ENCODE measurements around the gene C9orf153. TPM values are rescaled to one million over a fixed set of nuclear protein-coding genes. Genes with fewer than 3 reads are reported as not detected.
"Not testable (repeated sequence)": the region's sequence is repeated elsewhere in the genome, so short reads cannot be mapped to it uniquely, and the experiment has no call there.

The C9orf153 gene
- total RNA-seq, 4 donors from 2014 or later, result 0.67 to 0.71 TPM; not detected in 2

DNA sequence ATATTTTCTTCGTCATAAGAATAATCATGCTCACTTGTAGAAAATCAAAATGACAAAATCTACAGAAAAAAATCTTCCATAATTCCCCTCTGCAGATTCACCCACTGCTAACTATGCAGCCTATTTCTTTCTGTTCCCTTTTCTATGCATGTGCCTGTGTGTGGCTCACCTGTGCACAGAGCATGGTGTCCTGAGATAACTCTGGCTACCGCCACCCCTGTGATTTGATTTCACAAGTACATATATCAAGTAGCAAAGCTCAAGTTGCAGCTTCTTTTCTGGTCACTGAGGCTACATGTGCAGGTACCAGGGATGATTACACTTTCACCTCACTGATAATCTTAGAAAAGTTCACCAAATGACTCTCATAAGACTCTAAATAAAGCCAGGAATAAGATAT lies 41.2 kb upstream of the C9orf153 start:
- TF ChIP-seq CTCF (IDR thresholded peaks at IDR 0.05), result no peak
- no peak for TF ChIP-seq POLR2A (IDR thresholded peaks at IDR 0.05)
- WGBS, 2 donors, result 84 to 89% methylated on average over 2 of the region's 2 CpGs
- intact Hi-C loops (cut with DNase I), result no loop called here
- no peaks in the 10 kb centered on the region for H3K9me3 ChIP-seq
- peaks cover 5 to 18% of the 10 kb centered on the region in 2 donors for H3K4me1 ChIP-seq
- no peak for DNase-seq
- H3K4me3 ChIP-seq (replicated peaks in 1 of 3), result no peak overlapping the region
- H3K27me3 ChIP-seq, result no peaks in the 10 kb centered on the region
- H3K36me3 ChIP-seq, result peaks cover 39 to 43% of the 10 kb centered on the region in 2 donors
- H3K27ac ChIP-seq, result no peak overlapping the region

GRCh38 chr9:86298873-86299272 lies 39.4 kb upstream of the C9orf153 start:
- Histone ChIP-seq H3K4me3 (replicated peaks in 1 of 3) (no peak overlapping the region), H3K36me3 (peaks cover 29 to 30% of the 10 kb centered on the region in 2 donors), H3K4me1 (peaks cover 5 to 18% of the 10 kb centered on the region in 2 donors), H3K27me3 (no peaks in the 10 kb centered on the region), H3K9me3 (no peaks in the 10 kb centered on the region), H3K27ac (peak overlapping the region in 2 of 3 donors; percentile 54 to 56)
- intact Hi-C loops (cut with DNase I), result no loop called here
- 50 to 61% methylated on average over 11 of the region's 11 CpGs for WGBS, 2 donors
- peak; percentile 77 to 81 for DNase-seq
- TF ChIP-seq CTCF (IDR thresholded peaks at IDR 0.05), result no peak
- peak in 1 of 2 donors; percentile 36 for TF ChIP-seq POLR2A (IDR thresholded peaks at IDR 0.05)

DNA sequence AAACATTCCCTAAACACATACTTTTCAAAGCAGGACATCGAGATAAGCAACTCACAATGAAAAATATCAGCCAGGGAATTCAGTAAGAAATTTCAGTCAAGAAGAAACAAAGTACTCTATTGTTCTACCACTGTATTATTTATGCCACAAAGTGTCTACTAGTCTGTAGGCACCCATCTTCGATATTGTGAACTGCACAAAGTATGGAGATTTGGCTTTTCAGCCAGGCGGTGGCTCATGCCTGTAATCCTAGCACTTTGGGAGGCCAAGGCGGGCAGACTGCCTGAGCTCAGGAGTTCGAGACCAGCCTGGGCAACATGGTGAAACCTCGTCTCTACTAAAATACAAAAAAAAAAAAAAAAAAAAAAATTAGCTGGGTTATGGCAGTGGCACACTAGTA lies 30.9 kb upstream of the C9orf153 start:
- H3K4me1 ChIP-seq; DNase-seq; intact Hi-C loops (cut with DNase I); H3K4me3 ChIP-seq (replicated peaks in 1 of 3); H3K36me3 ChIP-seq; H3K27me3 ChIP-seq; H3K27ac ChIP-seq; H3K9me3 ChIP-seq: not testable (repeated sequence)
- WGBS, 2 donors, result 94 to 97% methylated on average over 6 of the region's 6 CpGs

GRCh38 chr9:86288499-86289198 lies 29.2 kb upstream of the C9orf153 start:
- no peaks in the 10 kb centered on the region for H3K4me1 ChIP-seq
- no peaks in the 10 kb centered on the region for H3K36me3 ChIP-seq
- H3K4me3 ChIP-seq (replicated peaks in 1 of 3), result no peak overlapping the region
- H3K9me3 ChIP-seq, result no peaks in the 10 kb centered on the region
- H3K27me3 ChIP-seq, result no peaks in the 10 kb centered on the region
- no peak for DNase-seq
- H3K27ac ChIP-seq, result no peak overlapping the region
- intact Hi-C loops (cut with DNase I), result loop anchor here (10.0 kb wide), 3 partner anchors 66 to 344 kb away; partner anchors contain the start of genes NAA35 and TUT7
- no peak for TF ChIP-seq CTCF (IDR thresholded peaks at IDR 0.05)
- TF ChIP-seq POLR2A (IDR thresholded peaks at IDR 0.05), result no peak
- WGBS, 2 donors, result 89 to 90% methylated on average over 6 of the region's 6 CpGs

- no peak overlapping the region for H3K27ac ChIP-seq
- 53 to 68% methylated on average over 7 of the region's 7 CpGs for WGBS, 2 donors
- H3K4me1 ChIP-seq, result peaks cover 0 to 4% of the 10 kb centered on the region in 2 donors
- no peaks in the 10 kb centered on the region for H3K36me3 ChIP-seq
- DNase-seq, result peak in 1 of 2 donors; percentile 9
- H3K9me3 ChIP-seq, result no peaks in the 10 kb centered on the region
- no peak overlapping the region for H3K4me3 ChIP-seq (replicated peaks in 1 of 3)
- TF ChIP-seq CTCF (IDR thresholded peaks at IDR 0.05) (peak in 1 of 6 experiments; percentile 22), POLR2A (IDR thresholded peaks at IDR 0.05) (no peak)
- intact Hi-C loops (cut with DNase I), result loop anchor here (10.0 kb wide), 3 partner anchors 68 to 342 kb away; partner anchors contain the start of genes NAA35 and TUT7
- no peaks in the 10 kb centered on the region for H3K27me3 ChIP-seq
Observed at GRCh38 chr9:86287013-86287412, 27.6 kb upstream of the C9orf153 start.

All from thyroid gland (tissue), 4 donors.